Right lobe of liver (tissue), 6 donors: ENCODE data around the gene PLIN4. TPM values are rescaled to one million over a fixed set of nuclear protein-coding genes. Genes with fewer than 3 reads are reported as not detected.

Source experiments
- ATAC-seq, 4 donors: fragments of 200-7000 bp; cut with Tn5 transposase; one replicate each; pipeline ENCODE4 v1.9.1; 2020; ENCODE audit warnings: mild to moderate bottlenecking in 4 of 4, moderate library complexity in 4 of 4
- DNase-seq, 3 donors: peaks; one replicate each; pipeline ENCODE4 v3.0.0-alpha.2; 2020
- H3K27ac ChIP-seq, 3 donors: fragments of 200-600 bp; one replicate each; pipeline ENCODE4 v1.8.0; 2022
- H3K27me3 ChIP-seq, 2 donors: fragments of 200-600 bp; one replicate each; pipeline ENCODE4 v1.8.0; 2022
- H3K36me3 ChIP-seq, 4 donors: fragments of 200-600 bp; sonication (generic) in 1 of 4; one replicate each; pipeline versions ENCODE4 v1.5.1 to v1.8.0; 2017 to 2022; ENCODE audit warnings: control low read depth in 1 of 4
- H3K4me1 ChIP-seq, 4 donors: fragments of 200-600 bp; sonication (generic) in 1 of 4; one replicate each; pipeline versions ENCODE4 v1.5.1 to v1.8.0; 2017 to 2022; ENCODE audit warnings: control low read depth in 1 of 4
- H3K4me3 ChIP-seq, 3 donors: fragments of 200-600 bp; one replicate each; pipeline ENCODE4 v1.8.0; 2022
- H3K9me3 ChIP-seq, 4 donors: fragments of 200-600 bp; sonication (generic) in 1 of 4; one replicate each; pipeline versions ENCODE4 v1.5.1 to v1.8.0; 2017 to 2022; ENCODE audit warnings: control low read depth in 1 of 4
- POLR2A ChIP-seq: fragments of 450-650 bp; IDR thresholded peaks from one replicate; pipeline ENCODE4 v1.6.1; 2017; ENCODE audit warnings: antibody characterized with exemption, mild to moderate bottlenecking
- WGBS: methylation state at CpG from one replicate; pipeline ENCODE4 v1.1.6; 2018; ENCODE audit warnings: low coverage, low lambda C conversion rate; ENCODE audit not compliant: insufficient coverage; ENCODE audit errors: missing lambda C conversion rate; 5-methylcytosine and 5-hydroxymethylcytosine counted together
- intact Hi-C, 2 donors: fragments of 100-400 bp; cut with DNase I; formaldehyde crosslinking; loops; one replicate each; pipeline versions ENCODE4 v1.11.2 to v1.14.1; 2022
- total RNA-seq, 6 experiments: library from RNA; depleted of rRNA in 2 of 6; stranded (reverse); fragments of >200 nt in 2 of 6; fragmentation: NEBNext Ultra II Directional in 3 of 6; extraction: Animal tissue kit (Norgen Biotek cat#: 25700) in 3 of 6; gene quantifications; one replicate each; pipeline versions ENCODE4 v1.1.0 to v1.2.4, GENCODE V29; 2016 to 2023
- TF ChIP-seq, protein P1 (sequence below), 4 donors: fragments of 200-600 bp in 3 of 4; fragments of 450-650 bp in 1 of 4; IDR thresholded peaks; one replicate each; pipeline versions ENCODE4 v1.5.1 to v1.8.0; 2016 to 2022; ENCODE audit warnings: antibody characterized with exemption in 4 of 4, mild to moderate bottlenecking in 2 of 4
- donor health status: DM: no; HTN: yes; CAD: no.
- donor health status: DM: no; HTN: no; CAD: no.
- donor health status: DM: no; HTN: no; CAD: no.
- donor health status: DM: no; HTN: yes; CAD: no.
- donor health status: DM: no; HTN: yes; CAD: no.

The PLIN4 gene
- total RNA-seq, 6 experiments from 2014 or later: 28.4 to 51.2 (median 39.3) TPM

DNA sequence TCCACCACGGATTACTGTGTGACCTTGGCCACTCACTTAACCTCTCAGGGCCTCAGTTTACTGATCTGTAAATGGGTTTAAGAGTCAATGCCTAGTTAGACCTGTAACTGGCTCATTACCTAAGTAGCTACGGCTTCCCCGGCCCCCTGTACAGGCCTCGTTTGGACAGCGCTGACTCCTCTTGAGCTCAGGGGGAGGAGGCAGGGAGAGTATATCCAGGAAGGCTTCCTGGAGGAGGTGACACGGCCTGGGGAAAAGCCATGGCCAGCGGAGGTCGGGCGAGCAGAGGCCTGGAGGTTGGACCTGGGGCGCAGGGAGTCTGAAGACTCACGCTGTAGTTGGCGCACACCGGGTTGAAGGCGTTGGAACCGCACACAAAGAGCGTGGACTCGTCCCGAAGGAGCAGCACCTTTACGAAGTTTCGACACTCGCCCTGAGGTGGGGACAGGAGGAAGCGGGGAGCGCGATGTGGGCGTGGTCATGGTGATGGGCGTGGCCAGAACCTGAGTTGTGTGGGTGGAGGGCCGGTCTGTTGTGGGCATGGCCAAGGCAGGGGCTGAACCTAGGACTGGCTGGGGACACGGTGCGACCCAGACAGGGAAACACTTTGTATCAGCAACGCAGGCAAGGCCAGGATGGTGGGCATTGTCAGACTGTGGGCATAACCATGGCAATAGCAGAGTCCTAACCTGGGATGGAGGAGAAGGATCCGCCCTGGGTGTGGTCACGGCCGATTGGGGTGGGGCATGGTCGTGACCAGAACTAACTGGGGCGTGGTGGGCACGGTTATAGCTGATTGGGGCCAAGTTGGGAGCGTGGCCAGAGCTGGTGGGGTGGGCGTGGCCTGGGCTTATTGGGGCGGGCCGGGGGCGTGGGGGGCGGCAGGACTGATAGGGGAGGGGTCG is 37.6 kb upstream of the PLIN4 start:
- no peaks in the 10 kb centered on the region for H3K36me3 ChIP-seq
- ATAC-seq: no peak
- TF ChIP-seq, protein P1, sequence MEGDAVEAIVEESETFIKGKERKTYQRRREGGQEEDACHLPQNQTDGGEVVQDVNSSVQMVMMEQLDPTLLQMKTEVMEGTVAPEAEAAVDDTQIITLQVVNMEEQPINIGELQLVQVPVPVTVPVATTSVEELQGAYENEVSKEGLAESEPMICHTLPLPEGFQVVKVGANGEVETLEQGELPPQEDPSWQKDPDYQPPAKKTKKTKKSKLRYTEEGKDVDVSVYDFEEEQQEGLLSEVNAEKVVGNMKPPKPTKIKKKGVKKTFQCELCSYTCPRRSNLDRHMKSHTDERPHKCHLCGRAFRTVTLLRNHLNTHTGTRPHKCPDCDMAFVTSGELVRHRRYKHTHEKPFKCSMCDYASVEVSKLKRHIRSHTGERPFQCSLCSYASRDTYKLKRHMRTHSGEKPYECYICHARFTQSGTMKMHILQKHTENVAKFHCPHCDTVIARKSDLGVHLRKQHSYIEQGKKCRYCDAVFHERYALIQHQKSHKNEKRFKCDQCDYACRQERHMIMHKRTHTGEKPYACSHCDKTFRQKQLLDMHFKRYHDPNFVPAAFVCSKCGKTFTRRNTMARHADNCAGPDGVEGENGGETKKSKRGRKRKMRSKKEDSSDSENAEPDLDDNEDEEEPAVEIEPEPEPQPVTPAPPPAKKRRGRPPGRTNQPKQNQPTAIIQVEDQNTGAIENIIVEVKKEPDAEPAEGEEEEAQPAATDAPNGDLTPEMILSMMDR (IDR thresholded peaks at IDR 0.05): no peak
- no peak for TF ChIP-seq POLR2A
- no peak for DNase-seq
- H3K4me1 ChIP-seq: no peaks in the 10 kb centered on the region
- WGBS: 65% methylated on average over 24 of the region's 43 CpGs
- intact Hi-C loops: no loop called here
- no peaks in the 10 kb centered on the region for H3K9me3 ChIP-seq
- no peak overlapping the region for H3K4me3 ChIP-seq
- H3K27ac ChIP-seq: no peak overlapping the region
- no peaks in the 10 kb centered on the region for H3K27me3 ChIP-seq

DNA sequence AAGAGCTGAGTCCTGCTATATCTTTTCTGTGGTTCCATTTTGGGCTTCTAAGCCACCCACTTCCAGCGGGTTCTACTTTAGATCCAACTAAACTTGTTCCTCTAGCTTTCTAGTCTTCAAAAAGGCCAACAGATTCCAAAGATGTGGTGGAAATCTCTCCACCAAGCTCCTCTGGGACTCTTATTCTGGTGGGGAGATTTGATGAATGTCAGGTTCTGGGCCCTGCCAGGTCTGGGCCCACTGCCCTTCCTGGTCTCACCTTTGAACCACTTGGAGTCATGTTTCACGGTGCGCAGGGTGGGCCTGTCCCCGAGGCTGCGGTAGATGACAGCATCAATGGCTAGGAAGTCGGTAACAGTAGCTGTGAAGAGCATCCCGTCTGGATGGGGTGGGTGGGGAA is 36.4 kb upstream of the PLIN4 start:
- ATAC-seq: no peak
- intact Hi-C loops: no loop called here
- 93% methylated on average over 4 of the region's 7 CpGs for WGBS

DNA sequence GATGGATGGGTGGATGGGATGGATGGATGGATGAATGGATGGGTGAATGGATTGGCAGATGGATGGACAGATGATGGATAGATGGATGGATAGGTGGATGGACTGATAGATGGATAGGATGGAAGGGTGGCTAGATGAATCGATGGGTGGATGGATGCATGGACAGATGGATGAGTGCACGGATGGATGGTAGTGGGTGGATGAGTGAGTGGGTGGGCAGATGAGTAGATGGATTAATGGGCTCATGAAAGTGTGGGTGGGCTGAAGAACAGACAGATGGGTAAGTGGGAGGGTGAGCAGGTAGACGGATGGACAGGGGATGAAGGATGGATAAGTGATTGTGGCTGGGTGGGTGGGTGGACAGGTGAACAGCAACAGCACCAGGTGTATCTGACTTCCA is 35.5 kb upstream of the PLIN4 start:
- H3K36me3 ChIP-seq: no peaks in the 10 kb centered on the region
- H3K27ac ChIP-seq: no peak overlapping the region
- ATAC-seq (no peak), DNase-seq (no peak)
- intact Hi-C loops: no loop called here
- TF ChIP-seq, protein P1 (IDR thresholded peaks at IDR 0.05): no peak
- no peak for TF ChIP-seq POLR2A
- no peaks in the 10 kb centered on the region for H3K4me1 ChIP-seq
- H3K27me3 ChIP-seq: no peaks in the 10 kb centered on the region
- 65% methylated on average over 3 of the region's 3 CpGs for WGBS
- no peak overlapping the region for H3K4me3 ChIP-seq
- H3K9me3 ChIP-seq: no peaks in the 10 kb centered on the region

More for the DNA sequence above, 36.4 kb upstream of the PLIN4 start:
- no peak for TF ChIP-seq POLR2A
- TF ChIP-seq, protein P1 (IDR thresholded peaks at IDR 0.05): no peak
- no peak overlapping the region for H3K4me3 ChIP-seq
- H3K27ac ChIP-seq: no peak overlapping the region
- no peaks in the 10 kb centered on the region for H3K27me3 ChIP-seq
- no peaks in the 10 kb centered on the region for H3K36me3 ChIP-seq
- DNase-seq: no peak
- H3K4me1 ChIP-seq: no peaks in the 10 kb centered on the region
- H3K9me3 ChIP-seq: no peaks in the 10 kb centered on the region

DNA sequence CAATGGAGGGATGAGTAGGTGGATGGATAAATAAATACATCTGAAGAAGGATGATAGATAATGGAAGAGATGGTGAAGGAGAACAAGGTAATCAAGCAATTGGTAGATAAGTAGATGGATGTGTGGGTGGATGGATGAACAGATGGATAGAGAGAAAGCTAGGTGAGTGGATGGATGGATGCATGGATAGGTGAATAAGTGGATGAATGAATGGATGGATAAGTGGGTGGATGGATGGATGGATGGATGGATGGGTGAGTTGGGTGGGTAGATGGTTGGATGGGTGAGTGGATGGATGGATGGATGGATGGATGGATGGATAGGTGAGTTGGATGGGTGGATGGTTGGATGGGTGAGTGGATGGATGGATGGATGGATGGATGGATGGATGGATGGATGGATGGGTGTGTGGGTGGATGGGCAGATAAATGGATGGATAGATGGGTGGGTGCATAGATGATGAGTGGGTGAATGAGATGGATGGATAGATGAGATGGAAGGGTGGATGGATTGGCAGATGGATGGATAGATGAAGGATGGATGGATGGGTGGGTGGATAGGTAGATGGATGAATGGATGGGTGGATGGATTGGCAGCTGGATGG is 34.9 kb upstream of the PLIN4 start:
- ATAC-seq (no peak), DNase-seq (no peak)
- no peaks in the 10 kb centered on the region for H3K36me3 ChIP-seq
- no peak overlapping the region for H3K4me3 ChIP-seq
- no peak overlapping the region for H3K27ac ChIP-seq
- no peaks in the 10 kb centered on the region for H3K27me3 ChIP-seq
- TF ChIP-seq, protein P1 (IDR thresholded peaks at IDR 0.05): no peak
- TF ChIP-seq POLR2A: no peak
- intact Hi-C loops: no loop called here
- no peaks in the 10 kb centered on the region for H3K9me3 ChIP-seq
- no peaks in the 10 kb centered on the region for H3K4me1 ChIP-seq
